DND-41 (cell line): ENCODE results near the gene LDAF1.
"Not testable (repeated sequence)": the region's sequence is repeated elsewhere in the genome, so short reads cannot be mapped to it uniquely, and the experiment has no call there.

Source experiments
- ATAC-seq: fragments of 200-7000 bp; cut with Tn5 transposase; 3 replicates; pipeline ENCODE4 v1.9.1; 2021; ENCODE audit warnings: low read depth; ENCODE audit not compliant: insufficient read depth
- DNase-seq: peaks from one replicate; pipeline ENCODE4 v3.0.0-alpha.2; 2020
- H2AFZ ChIP-seq: 2 replicates; pipeline ENCODE4 v1.6.0; 2012; ENCODE audit warnings: low read depth, low read length
- H3K27ac ChIP-seq: 2 replicates; pipeline ENCODE4 v1.5.1; 2012; ENCODE audit warnings: low read length, inconsistent platforms
- H3K27me3 ChIP-seq: fragments of 200-600 bp; sonication (generic); 2 replicates; pipeline ENCODE4 v1.6.0; 2012; ENCODE audit warnings: low read length, mild to moderate bottlenecking, inconsistent platforms; ENCODE audit not compliant: insufficient read depth, poor library complexity
- H3K36me3 ChIP-seq: 2 replicates; pipeline ENCODE4 v1.5.1; 2012; ENCODE audit warnings: low read length, inconsistent platforms; ENCODE audit not compliant: insufficient read depth
- H3K4me1 ChIP-seq: 2 replicates; pipeline ENCODE4 v1.5.1; 2012; ENCODE audit warnings: mild to moderate bottlenecking, low read length; ENCODE audit not compliant: insufficient read depth
- H3K4me2 ChIP-seq: 2 replicates; pipeline ENCODE4 v1.6.0; 2012; ENCODE audit warnings: mild to moderate bottlenecking, moderate library complexity, low read length, inconsistent platforms; ENCODE audit not compliant: insufficient read depth
- H3K4me3 ChIP-seq, 2 experiments: fragments of 200-600 bp in 1 of 2; shearing (Covaris generic) in 1 of 2; 2 replicates each; pipeline ENCODE4 v1.5.1; 2012 to 2016; ENCODE audit warnings: inconsistent platforms in 2 of 2, low read length in 2 of 2, mild to moderate bottlenecking in 2 of 2, low read depth in 1 of 2, moderate library complexity in 1 of 2
- H3K79me2 ChIP-seq: 2 replicates; pipeline ENCODE4 v1.6.0; 2012; ENCODE audit warnings: low read length, inconsistent platforms; ENCODE audit not compliant: insufficient read depth
- H3K9ac ChIP-seq: 2 replicates; pipeline ENCODE4 v1.6.0; 2012; ENCODE audit warnings: low read depth, mild to moderate bottlenecking, inconsistent platforms, low read length, moderate library complexity
- H3K9me3 ChIP-seq: 2 replicates; pipeline ENCODE4 v1.5.1; 2012; ENCODE audit warnings: low read length, moderate library complexity, mild to moderate bottlenecking, inconsistent platforms; ENCODE audit not compliant: insufficient read depth, severe bottlenecking
- H4K20me1 ChIP-seq: 2 replicates; pipeline ENCODE4 v1.6.0; 2012; ENCODE audit warnings: low read length; ENCODE audit not compliant: insufficient read depth
- EZH2 ChIP-seq: IDR thresholded peaks from 3 replicates; pipeline ENCODE4 v1.6.1; 2012; ENCODE audit warnings: borderline replicate concordance, low read depth, mild to moderate bottlenecking, moderate library complexity, low read length, inconsistent platforms; ENCODE audit not compliant: severe bottlenecking
- TF ChIP-seq, protein P1 (sequence below): IDR thresholded peaks from 2 replicates; pipeline ENCODE4 v1.5.1; 2012; ENCODE audit warnings: borderline replicate concordance, low read length, moderate library complexity, mild to moderate bottlenecking; ENCODE audit not compliant: poor library complexity, severe bottlenecking; ENCODE audit errors: extremely low read depth

The LDAF1 gene

GRCh38 chr16:21192991-21193390 lies 34.5 kb downstream of the LDAF1 start:
- Histone ChIP-seq H3K9me3 (no peaks in the 10 kb centered on the region), H2AFZ (no peak overlapping the region), H3K36me3 (no peaks in the 10 kb centered on the region), H4K20me1 (no peaks in the 10 kb centered on the region), H3K4me2 (no peak overlapping the region), H3K4me1 (no peaks in the 10 kb centered on the region), H3K27ac (no peak overlapping the region), H3K27me3 (peaks cover 9% of the 10 kb centered on the region), H3K79me2 (no peaks in the 10 kb centered on the region), H3K4me3 (no peak overlapping the region), H3K9ac (no peak overlapping the region)
- TF ChIP-seq, protein P1, sequence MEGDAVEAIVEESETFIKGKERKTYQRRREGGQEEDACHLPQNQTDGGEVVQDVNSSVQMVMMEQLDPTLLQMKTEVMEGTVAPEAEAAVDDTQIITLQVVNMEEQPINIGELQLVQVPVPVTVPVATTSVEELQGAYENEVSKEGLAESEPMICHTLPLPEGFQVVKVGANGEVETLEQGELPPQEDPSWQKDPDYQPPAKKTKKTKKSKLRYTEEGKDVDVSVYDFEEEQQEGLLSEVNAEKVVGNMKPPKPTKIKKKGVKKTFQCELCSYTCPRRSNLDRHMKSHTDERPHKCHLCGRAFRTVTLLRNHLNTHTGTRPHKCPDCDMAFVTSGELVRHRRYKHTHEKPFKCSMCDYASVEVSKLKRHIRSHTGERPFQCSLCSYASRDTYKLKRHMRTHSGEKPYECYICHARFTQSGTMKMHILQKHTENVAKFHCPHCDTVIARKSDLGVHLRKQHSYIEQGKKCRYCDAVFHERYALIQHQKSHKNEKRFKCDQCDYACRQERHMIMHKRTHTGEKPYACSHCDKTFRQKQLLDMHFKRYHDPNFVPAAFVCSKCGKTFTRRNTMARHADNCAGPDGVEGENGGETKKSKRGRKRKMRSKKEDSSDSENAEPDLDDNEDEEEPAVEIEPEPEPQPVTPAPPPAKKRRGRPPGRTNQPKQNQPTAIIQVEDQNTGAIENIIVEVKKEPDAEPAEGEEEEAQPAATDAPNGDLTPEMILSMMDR, result no peak
- TF ChIP-seq EZH2, result no peak
- ATAC-seq (no peak), DNase-seq (no peak)

GRCh38 chr16:21194771-21195301 lies 36.4 kb downstream of the LDAF1 start:
- no peak overlapping the region for H3K4me3 ChIP-seq

DNA sequence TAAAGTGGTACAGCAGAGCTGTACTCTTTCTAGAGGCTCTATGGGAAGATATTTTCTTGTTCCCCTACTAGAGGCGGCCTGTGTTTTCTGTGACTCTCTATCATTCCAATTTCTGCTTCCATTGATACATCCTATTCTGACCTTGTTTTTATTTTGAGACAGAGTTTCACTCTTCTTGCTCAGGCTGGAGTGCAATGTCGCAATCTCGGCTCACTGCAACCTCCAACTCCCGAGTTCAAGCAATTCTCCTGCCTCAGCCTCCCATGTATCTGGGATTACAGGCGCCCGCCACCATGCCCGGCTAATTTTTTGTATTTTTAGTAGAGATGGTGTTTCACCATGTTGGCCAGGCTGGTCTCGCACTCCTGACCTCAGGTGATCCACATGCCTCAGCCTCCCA lies 36.9 kb downstream of the LDAF1 start:
- H3K27ac ChIP-seq, H3K27me3 ChIP-seq, H3K79me2 ChIP-seq, H3K36me3 ChIP-seq, H3K4me3 ChIP-seq, DNase-seq, H3K4me2 ChIP-seq, H3K9me3 ChIP-seq, ATAC-seq, H3K9ac ChIP-seq, H3K4me1 ChIP-seq, H4K20me1 ChIP-seq, H2AFZ ChIP-seq: not testable (repeated sequence)

More at GRCh38 chr16:21194771-21195301, 36.4 kb downstream of the LDAF1 start:
- no peak overlapping the region for H3K4me2 ChIP-seq
- H3K9me3 ChIP-seq, result no peaks in the 10 kb centered on the region
- H3K27ac ChIP-seq, result no peak overlapping the region
- H2AFZ ChIP-seq, result no peak overlapping the region
- H3K79me2 ChIP-seq, result no peaks in the 10 kb centered on the region
- DNase-seq (no peak), ATAC-seq (no peak)
- H4K20me1 ChIP-seq, result no peaks in the 10 kb centered on the region
- TF ChIP-seq EZH2, result no peak
- TF ChIP-seq, protein P1, result no peak
- H3K4me1 ChIP-seq, result no peaks in the 10 kb centered on the region
- no peaks in the 10 kb centered on the region for H3K36me3 ChIP-seq
- no peak overlapping the region for H3K9ac ChIP-seq
- H3K27me3 ChIP-seq, result peaks cover 9% of the 10 kb centered on the region

DNA sequence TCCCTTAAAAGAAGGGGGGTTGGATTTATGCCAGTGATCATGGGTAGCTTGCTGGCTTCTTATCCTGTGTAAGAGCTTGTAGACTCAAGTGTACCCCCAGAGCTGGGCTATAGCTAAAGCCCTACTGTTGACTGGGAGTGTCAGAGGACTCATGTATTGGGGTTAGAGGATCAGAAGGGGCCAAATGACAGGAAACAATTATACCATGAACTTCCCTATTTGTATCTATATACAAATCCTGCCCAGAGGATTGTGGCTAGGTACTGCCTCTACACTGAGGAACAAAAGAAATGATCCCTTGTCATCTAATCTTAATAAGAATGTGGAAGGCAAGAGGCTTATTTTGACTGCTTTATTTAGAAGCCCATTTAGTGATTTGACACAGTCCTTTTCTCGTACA lies 38.6 kb downstream of the LDAF1 start:
- Histone ChIP-seq H3K36me3 (no peaks in the 10 kb centered on the region), H3K27me3 (peaks cover 9% of the 10 kb centered on the region), H3K9ac (no peak overlapping the region), H3K4me2 (no peak overlapping the region), H4K20me1 (no peaks in the 10 kb centered on the region), H3K4me3 (no peak overlapping the region), H3K4me1 (no peaks in the 10 kb centered on the region), H3K9me3 (no peaks in the 10 kb centered on the region), H3K27ac (no peak overlapping the region), H3K79me2 (no peaks in the 10 kb centered on the region), H2AFZ (no peak overlapping the region)
- DNase-seq (no peak), ATAC-seq (no peak)
- no peak for TF ChIP-seq EZH2
- TF ChIP-seq, protein P1, result no peak
